Ishikawa (cell line): ENCODE measurements around the gene GMCL2.

Experiments
- CEBPB ChIP-seq: IDR thresholded peaks from 2 replicates; pipeline ENCODE4 v1.6.1; 2012
- CREB1 ChIP-seq: IDR thresholded peaks from 2 replicates; pipeline ENCODE4 v1.6.1; 2012; ENCODE audit warnings: low read depth
- EP300 ChIP-seq: IDR thresholded peaks from 2 replicates; pipeline ENCODE4 v1.6.1; 2012; ENCODE audit warnings: borderline replicate concordance
- FOXM1 ChIP-seq: IDR thresholded peaks from 2 replicates; pipeline ENCODE4 v1.6.1; 2012; ENCODE audit warnings: low read depth, borderline replicate concordance
- RAD21 ChIP-seq: IDR thresholded peaks from 2 replicates; pipeline ENCODE4 v1.6.1; 2012; ENCODE audit warnings: low read depth
- REST ChIP-seq: IDR thresholded peaks from 2 replicates; pipeline ENCODE4 v1.6.1; 2012; ENCODE audit warnings: low read depth, mild to moderate bottlenecking
- TAF1 ChIP-seq: IDR thresholded peaks from 2 replicates; pipeline ENCODE4 v1.6.1; 2012; ENCODE audit warnings: low read depth, mild to moderate bottlenecking
- TEAD4 ChIP-seq: IDR thresholded peaks from 2 replicates; pipeline ENCODE4 v1.6.1; 2012
- USF1 ChIP-seq: IDR thresholded peaks from 2 replicates; pipeline ENCODE4 v1.6.1; 2012
- YY1 ChIP-seq: IDR thresholded peaks from 2 replicates; pipeline ENCODE4 v1.6.1; 2012; ENCODE audit warnings: low read depth
- ZBTB7A ChIP-seq: IDR thresholded peaks from 2 replicates; pipeline ENCODE4 v1.6.1; 2012; ENCODE audit warnings: low read depth
- TF ChIP-seq, protein P1 (sequence below): IDR thresholded peaks from 2 replicates; pipeline ENCODE4 v1.6.1; 2012

DNA sequence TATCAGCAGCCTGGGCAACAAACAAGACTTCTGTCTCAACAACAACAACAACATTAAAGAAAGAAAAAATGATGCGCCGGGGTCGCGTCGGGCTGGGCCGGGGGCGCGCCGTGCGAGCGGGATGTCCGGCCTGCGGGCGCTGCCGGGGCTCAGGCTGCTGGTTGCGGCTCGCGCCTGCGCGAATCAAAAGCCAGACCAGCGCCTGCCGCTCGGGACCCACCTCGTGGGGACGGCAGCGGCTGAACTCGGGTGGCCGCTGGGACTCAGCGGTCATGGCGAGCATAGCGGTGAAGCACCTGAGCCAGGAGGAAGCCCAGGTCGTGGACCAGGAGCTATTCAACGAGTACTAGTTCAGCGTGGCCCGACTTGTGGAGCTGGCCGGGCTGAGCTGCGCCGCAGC, 21.6 kb downstream of the GMCL2 start:
- no peak for TF ChIP-seq CREB1
- no peak for TF ChIP-seq TAF1
- TF ChIP-seq EP300: no peak
- no peak for TF ChIP-seq RAD21
- no peak for TF ChIP-seq YY1
- TF ChIP-seq USF1: no peak
- TF ChIP-seq CEBPB: no peak
- TF ChIP-seq REST: no peak
- TF ChIP-seq, protein P1, sequence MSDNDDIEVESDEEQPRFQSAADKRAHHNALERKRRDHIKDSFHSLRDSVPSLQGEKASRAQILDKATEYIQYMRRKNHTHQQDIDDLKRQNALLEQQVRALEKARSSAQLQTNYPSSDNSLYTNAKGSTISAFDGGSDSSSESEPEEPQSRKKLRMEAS: no peak
- TF ChIP-seq FOXM1: no peak
- no peak for TF ChIP-seq ZBTB7A
- no peak for TF ChIP-seq TEAD4
